GM13976 (cell line): ENCODE results near the gene OLFM4.

Experiments
- DNase-seq: peaks from one replicate; pipeline ENCODE4 v3.0.0; 2012; ENCODE audit warnings: low spot score
- CTCF ChIP-seq: IDR thresholded peaks from 2 replicates; pipeline ENCODE4 v1.5.1; 2012; ENCODE audit warnings: borderline replicate concordance, mild to moderate bottlenecking; ENCODE audit not compliant: insufficient read depth; ENCODE audit errors: extremely low read depth, missing control alignments, control extremely low read depth
- in situ Hi-C: fragments of 300-500 bp; cut with MboI; formaldehyde crosslinking; loops from one replicate; pipeline ENCODE4 v1.12.0; 2022; ENCODE audit warnings: low sequenced_read_pairs, mixed read lengths, inconsistent platforms; ENCODE audit not compliant: unreplicated experiment

The OLFM4 gene

GRCh38 chr13:53001444-53002225 lies 27.0 kb upstream of the OLFM4 start:
- no peak for DNase-seq
- no peak for TF ChIP-seq CTCF
- in situ Hi-C loops: no loop called here

- no peak for TF ChIP-seq CTCF
- in situ Hi-C loops: no loop called here
- DNase-seq: no peak
These were observed 24.0 kb upstream of the OLFM4 start for GRCh38 chr13:53004573-53004972.

- in situ Hi-C loops: no loop called here
These were observed 23.0 kb upstream of the OLFM4 start for GRCh38 chr13:53005626-53006025.

GRCh38 chr13:53007872-53008271 lies 20.7 kb upstream of the OLFM4 start:
- DNase-seq: no peak
- no peak for TF ChIP-seq CTCF
- in situ Hi-C loops: no loop called here

More at GRCh38 chr13:53005626-53006025, 23.0 kb upstream of the OLFM4 start:
- no peak for DNase-seq
- no peak for TF ChIP-seq CTCF

GRCh38 chr13:53010374-53011105 lies 18.1 kb upstream of the OLFM4 start:
- no peak for TF ChIP-seq CTCF
- DNase-seq: no peak
- in situ Hi-C loops: no loop called here

- no peak for TF ChIP-seq CTCF
- in situ Hi-C loops: no loop called here
- peak; percentile 35 for DNase-seq
These were observed 15.9 kb upstream of the OLFM4 start for GRCh38 chr13:53012707-53013106.
